Hepatocyte (in vitro differentiated cells): ENCODE results near the gene TTC31. TPM values are rescaled to one million over a fixed set of nuclear protein-coding genes. Genes with fewer than 3 reads are reported as not detected.

Experiments
- DNase-seq: peaks from one replicate; pipeline ENCODE4 v3.0.0-alpha.2; 2016; ENCODE audit warnings: low spot score
- H2AFZ ChIP-seq: fragments of 200-600 bp; sonication (generic); 2 replicates; pipeline ENCODE4 v1.6.0; 2016; ENCODE audit warnings: antibody characterized with exemption, mild to moderate bottlenecking
- H3K27ac ChIP-seq: fragments of 200-600 bp; sonication (generic); 2 replicates; pipeline ENCODE4 v1.5.1; 2016; ENCODE audit warnings: mild to moderate bottlenecking
- H3K27me3 ChIP-seq: fragments of 200-600 bp; sonication (generic); 2 replicates; pipeline ENCODE4 v1.6.1; 2016
- H3K36me3 ChIP-seq: fragments of 200-600 bp; sonication (generic); replicated peaks from 2 replicates; pipeline ENCODE4 v1.5.1; 2016; ENCODE audit warnings: low read depth; ENCODE audit not compliant: insufficient read depth
- H3K4me1 ChIP-seq: fragments of 200-600 bp; sonication (generic); 2 replicates; pipeline ENCODE4 v1.5.1; 2016; ENCODE audit warnings: mild to moderate bottlenecking, moderate library complexity; ENCODE audit not compliant: insufficient read depth
- H3K4me2 ChIP-seq: fragments of 200-600 bp; sonication (generic); 2 replicates; pipeline ENCODE4 v1.6.0; 2016
- H3K4me3 ChIP-seq: fragments of 200-600 bp; sonication (generic); 2 replicates; pipeline ENCODE4 v1.5.1; 2016; ENCODE audit warnings: mild to moderate bottlenecking
- H3K79me2 ChIP-seq: fragments of 200-600 bp; sonication (generic); 2 replicates; pipeline ENCODE4 v1.6.0; 2017; ENCODE audit warnings: mild to moderate bottlenecking
- H3K9me2 ChIP-seq: fragments of 200-600 bp; sonication (generic); replicated peaks from 2 replicates; pipeline ENCODE4 v1.6.0; 2017; ENCODE audit warnings: mild to moderate bottlenecking; ENCODE audit not compliant: insufficient read depth
- H3K9me3 ChIP-seq: fragments of 200-600 bp; sonication (generic); 2 replicates; pipeline ENCODE4 v1.5.1; 2016; ENCODE audit warnings: low read depth, mild to moderate bottlenecking
- H4K20me1 ChIP-seq: fragments of 200-600 bp; sonication (generic); 2 replicates; pipeline ENCODE4 v1.6.0; 2016; ENCODE audit warnings: mild to moderate bottlenecking; ENCODE audit not compliant: insufficient read depth, poor library complexity, severe bottlenecking
- CTCF ChIP-seq: fragments of 200-600 bp; sonication (generic); IDR thresholded peaks from 2 replicates; pipeline ENCODE4 v1.5.1; 2016; ENCODE audit warnings: antibody characterized with exemption, mild to moderate bottlenecking; ENCODE audit not compliant: poor library complexity
- EZH2 ChIP-seq: fragments of 200-600 bp; sonication (generic); IDR thresholded peaks from 2 replicates; pipeline ENCODE4 v1.6.1; 2016; ENCODE audit warnings: antibody characterized with exemption, mild to moderate bottlenecking, borderline replicate concordance
- EZH2phosphoT487 ChIP-seq: fragments of 200-600 bp; sonication (generic); IDR thresholded peaks from one replicate; pipeline ENCODE4 v1.6.1; 2018; ENCODE audit warnings: antibody characterized with exemption, mild to moderate bottlenecking, low read depth, moderate library complexity; ENCODE audit not compliant: unreplicated experiment, severe bottlenecking
- WGBS: methylation state at CpG from one replicate; pipeline ENCODE4 v1.1.6; 2016; ENCODE audit warnings: low lambda C conversion rate; ENCODE audit errors: missing lambda C conversion rate; 5-methylcytosine and 5-hydroxymethylcytosine counted together
- polyA plus RNA-seq: library from polyadenylated mRNA; unstranded; fragments of >200 nt; fragmentation: Nextera tagmentation; extraction: Ambion mirVana; gene quantifications from 2 replicates; pipeline ENCODE4 v1.2.1, GENCODE V29; 2016
- total RNA-seq: library from RNA; depleted of rRNA; stranded (reverse); fragments of >200 nt; gene quantifications from 2 replicates; pipeline ENCODE4 v1.2.3, GENCODE V29; 2014

TTC31 gene
- total and polyA plus RNA-seq, 2 experiments from 2014 or later: 21.3 to 25.1 TPM

GRCh38 chr2:74438248-74438647 lies 44.6 kb upstream of the TTC31 start:
- DNase-seq: no peak
- Histone ChIP-seq H3K9me3 (no peaks in the 10 kb centered on the region), H3K4me3 (no peak overlapping the region), H3K27me3 (no peaks in the 10 kb centered on the region), H3K4me1 (peaks cover 16% of the 10 kb centered on the region), H4K20me1 (peaks cover 42% of the 10 kb centered on the region), H3K36me3 (no peaks in the 10 kb centered on the region), H3K27ac (no peak overlapping the region), H3K79me2 (peaks cover 69% of the 10 kb centered on the region), H2AFZ (no peak overlapping the region), H3K4me2 (peak overlapping the region; percentile 86), H3K9me2 (no peaks in the 10 kb centered on the region)
- WGBS: 93% methylated on average over 1 of the region's 1 CpG
- TF ChIP-seq EZH2: no peak

- Histone ChIP-seq H3K27me3 (no peaks in the 10 kb centered on the region), H3K4me3 (peak overlapping the region; percentile 24), H3K79me2 (peaks cover 59% of the 10 kb centered on the region), H3K4me1 (peaks cover 20% of the 10 kb centered on the region), H4K20me1 (peaks cover 38% of the 10 kb centered on the region), H3K36me3 (no peaks in the 10 kb centered on the region), H2AFZ (no peak overlapping the region), H3K9me2 (no peaks in the 10 kb centered on the region), H3K4me2 (peak overlapping the region; percentile 86), H3K9me3 (no peaks in the 10 kb centered on the region), H3K27ac (peak overlapping the region; percentile 98)
- DNase-seq: no peak
- no peak for TF ChIP-seq CTCF
- TF ChIP-seq EZH2: no peak
- TF ChIP-seq EZH2phosphoT487: no peak
- WGBS: 56% methylated on average over 3 of the region's 3 CpGs
Observed at GRCh38 chr2:74439373-74439772, 43.5 kb upstream of the TTC31 start.

GRCh38 chr2:74439803-74440377 lies 43.0 kb upstream of the TTC31 start:
- H3K4me2 ChIP-seq: peak overlapping the region; percentile 86

More at GRCh38 chr2:74439803-74440377, 43.0 kb upstream of the TTC31 start:
- H3K79me2 ChIP-seq: peaks cover 54% of the 10 kb centered on the region
- H3K27me3 ChIP-seq: no peaks in the 10 kb centered on the region
- 10% methylated on average over 14 of the region's 14 CpGs for WGBS
- H2AFZ ChIP-seq: peak overlapping the region; percentile 8
- DNase-seq: peak; percentile 75
- peak overlapping the region; percentile 98 for H3K27ac ChIP-seq
- no peaks in the 10 kb centered on the region for H3K9me3 ChIP-seq
- H4K20me1 ChIP-seq: peaks cover 33% of the 10 kb centered on the region
- H3K4me3 ChIP-seq: peak overlapping the region; percentile 24
- TF ChIP-seq EZH2: no peak
- no peak for TF ChIP-seq EZH2phosphoT487
- TF ChIP-seq CTCF: no peak
- peaks cover 20% of the 10 kb centered on the region for H3K4me1 ChIP-seq
- no peaks in the 10 kb centered on the region for H3K36me3 ChIP-seq
- no peaks in the 10 kb centered on the region for H3K9me2 ChIP-seq
